CD4-positive, alpha-beta T cell treated with Interleukin-4 for 4 hours (primary cell): Measurements from ENCODE around the gene PTTG2.
"Not testable (repeated sequence)": the region's sequence is repeated elsewhere in the genome, so short reads cannot be mapped to it uniquely, and the experiment has no call there.

Source experiments
- DNase-seq: peaks from one replicate; pipeline ENCODE4 v3.0.0-alpha.2; 2020

PTTG2 gene

GRCh38 chr4:37960098-37960497 lies at the start of gene PTTG2:
Gene PTTG2, plus strand, starts transcription at chr4:37960398. Its CDS starts 37 bp downstream, at chr4:37960435.
- DNase-seq: no peak

- DNase-seq: no peak
Observed at GRCh38 chr4:37914539-37914938, 45.7 kb upstream of the PTTG2 start.

DNA sequence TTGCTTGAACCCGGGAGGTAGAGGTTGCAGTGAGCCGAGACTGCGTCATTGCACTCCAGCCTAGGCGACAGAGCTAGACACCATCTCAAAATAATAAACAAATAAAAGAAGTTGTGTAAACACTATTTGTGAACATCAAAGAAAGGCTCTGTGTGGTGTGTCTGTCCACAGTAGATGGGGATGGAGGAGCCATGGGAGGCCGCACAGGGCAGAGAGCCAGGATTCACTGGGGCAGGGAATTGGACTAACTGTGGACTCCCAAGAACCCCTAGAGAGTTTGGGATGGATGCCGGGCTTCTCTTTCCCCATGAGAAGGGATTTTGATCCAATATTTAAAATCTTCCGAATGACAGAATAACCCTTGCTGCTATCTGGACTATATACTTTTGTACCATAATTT lies 42.8 kb upstream of the PTTG2 start:
- no peak for DNase-seq

- DNase-seq: no peak
Observed at GRCh38 chr4:37918653-37919052, 41.5 kb upstream of the PTTG2 start.

- DNase-seq: no peak
Observed at GRCh38 chr4:37922328-37922727, 37.9 kb upstream of the PTTG2 start.

DNA sequence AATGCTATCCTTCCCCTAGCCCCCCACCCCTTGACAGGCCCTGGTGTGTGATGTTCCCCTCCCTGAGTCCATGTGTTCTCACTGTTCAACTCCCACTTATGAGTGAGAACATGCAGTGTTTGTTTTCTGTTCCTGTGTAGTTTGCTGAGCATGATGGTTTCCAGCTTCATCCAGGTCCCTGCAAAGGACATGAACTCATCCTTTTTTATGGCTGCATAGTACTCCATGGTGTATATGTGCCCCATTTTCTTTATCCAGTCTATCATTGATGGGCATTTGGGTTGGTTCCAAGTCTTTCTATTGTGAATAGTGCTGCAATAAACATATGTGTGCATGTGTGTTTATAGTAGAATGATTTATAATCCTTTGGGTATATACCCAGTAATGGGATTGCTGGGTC lies 37.1 kb upstream of the PTTG2 start:
- DNase-seq: not testable (repeated sequence)

GRCh38 chr4:37924946-37925345 lies 35.3 kb upstream of the PTTG2 start:
- no peak for DNase-seq

GRCh38 chr4:37927434-37927833 lies 32.8 kb upstream of the PTTG2 start:
- no peak for DNase-seq

GRCh38 chr4:37928426-37929416 lies 31.5 kb upstream of the PTTG2 start:
- peak; percentile 17 for DNase-seq

- DNase-seq: no peak
Observed at GRCh38 chr4:37934096-37934495, 26.1 kb upstream of the PTTG2 start.

DNA sequence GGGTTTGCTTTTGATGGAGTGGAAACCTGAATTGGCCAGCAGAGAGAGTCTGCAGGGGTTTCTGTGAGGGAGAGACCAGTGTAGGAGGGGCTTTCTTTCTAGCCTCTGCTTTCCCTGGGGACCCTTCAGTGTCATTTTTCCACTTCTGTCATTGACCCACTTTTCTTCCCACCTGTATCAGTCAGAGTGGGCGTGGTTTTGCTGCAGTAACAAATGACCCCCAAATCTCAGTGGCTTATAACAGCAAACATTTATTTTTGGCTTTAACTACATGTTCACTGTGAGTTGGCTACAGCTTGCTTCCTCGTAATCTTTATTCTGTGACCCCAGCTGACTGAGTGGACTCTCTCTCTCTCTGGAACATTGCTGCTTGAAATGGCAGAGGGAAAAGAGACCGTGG lies 25.6 kb upstream of the PTTG2 start:
- no peak for DNase-seq

DNA sequence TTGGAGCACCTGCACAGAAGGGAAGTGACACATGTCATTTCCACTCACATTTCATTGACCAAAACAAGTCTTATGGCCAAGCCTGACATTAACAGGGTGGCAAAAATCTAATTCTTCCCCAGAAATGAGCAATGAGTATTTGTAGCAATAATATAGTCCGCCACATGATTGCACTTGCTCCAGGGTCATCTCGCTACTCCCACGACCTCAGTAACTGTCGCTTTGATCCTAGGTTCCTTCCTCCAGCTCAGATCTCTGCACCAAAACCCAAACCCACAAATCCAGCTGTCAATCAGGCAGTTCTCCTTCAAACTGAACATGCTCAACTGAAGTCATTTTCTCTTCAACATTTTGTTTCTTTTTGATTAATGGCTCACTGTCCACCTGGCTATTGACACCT lies 25.2 kb upstream of the PTTG2 start:
- DNase-seq: no peak

DNA sequence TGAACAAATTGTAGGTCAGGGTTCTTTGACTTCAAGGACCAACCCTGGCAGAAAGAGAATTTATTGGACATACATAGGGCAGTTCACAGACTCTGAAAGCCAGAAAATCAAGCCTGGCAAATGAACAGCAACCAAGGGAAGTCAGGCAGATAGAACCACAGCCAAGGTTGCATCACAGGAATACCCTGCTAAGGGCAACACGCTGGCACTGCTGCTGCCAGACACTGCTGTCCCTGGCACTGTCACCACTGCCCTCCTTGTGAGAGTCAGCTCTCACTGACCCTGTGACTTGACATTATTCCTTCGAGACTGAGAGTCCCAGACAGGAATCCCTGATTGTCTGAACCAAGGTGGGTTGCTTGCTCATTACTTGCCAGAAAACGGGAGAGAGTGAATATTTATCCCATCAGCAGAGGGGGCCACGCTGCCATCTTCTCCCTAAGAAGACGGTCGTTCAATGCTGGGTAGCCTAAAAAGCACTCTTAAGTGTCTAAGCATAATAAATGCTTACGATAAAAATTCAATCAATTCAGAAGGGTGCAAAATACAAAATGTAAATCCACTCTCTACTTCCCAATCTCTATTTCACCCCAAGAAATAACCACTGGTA lies 23.2 kb upstream of the PTTG2 start:
- no peak for DNase-seq

DNA sequence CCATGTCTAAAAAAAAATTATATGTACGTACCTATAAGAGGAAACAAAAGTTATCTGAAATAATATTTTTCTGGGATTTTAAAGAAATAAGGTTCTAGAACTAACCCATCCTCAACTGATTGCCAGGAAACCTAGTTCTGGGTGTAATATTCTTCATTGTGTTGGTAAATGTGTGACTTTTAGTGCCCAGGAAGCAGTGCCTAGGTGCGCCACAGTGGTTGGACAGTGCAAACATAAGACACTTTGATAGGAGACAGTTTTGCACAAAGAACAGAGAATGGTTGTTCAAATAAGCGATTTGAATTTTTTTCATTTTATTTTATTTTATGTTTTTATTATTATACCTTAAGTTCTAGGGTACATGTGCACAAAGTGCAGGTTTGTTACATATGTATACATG lies 22.0 kb upstream of the PTTG2 start:
- DNase-seq: no peak

- DNase-seq: no peak
Observed at GRCh38 chr4:37946503-37947179, 13.6 kb upstream of the PTTG2 start.

DNA sequence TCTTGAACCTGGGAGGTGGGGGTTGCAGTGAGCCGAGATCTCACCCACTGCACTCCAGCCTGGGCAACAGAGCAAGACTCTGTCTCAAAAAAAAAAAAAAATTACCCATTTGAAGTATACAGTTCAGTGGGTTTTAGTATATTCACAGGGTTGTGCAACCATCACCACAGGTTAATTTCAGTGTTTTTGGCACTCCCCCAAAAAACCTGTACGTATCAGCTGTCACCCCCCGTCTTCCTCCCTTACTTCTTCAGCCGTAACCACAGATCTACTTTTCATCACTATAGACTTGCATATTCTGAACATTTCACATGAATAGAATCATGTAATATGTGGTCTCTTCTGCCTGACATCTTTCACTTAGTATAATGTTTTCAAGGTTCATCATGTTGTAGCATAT lies 11.7 kb upstream of the PTTG2 start:
- no peak for DNase-seq

DNA sequence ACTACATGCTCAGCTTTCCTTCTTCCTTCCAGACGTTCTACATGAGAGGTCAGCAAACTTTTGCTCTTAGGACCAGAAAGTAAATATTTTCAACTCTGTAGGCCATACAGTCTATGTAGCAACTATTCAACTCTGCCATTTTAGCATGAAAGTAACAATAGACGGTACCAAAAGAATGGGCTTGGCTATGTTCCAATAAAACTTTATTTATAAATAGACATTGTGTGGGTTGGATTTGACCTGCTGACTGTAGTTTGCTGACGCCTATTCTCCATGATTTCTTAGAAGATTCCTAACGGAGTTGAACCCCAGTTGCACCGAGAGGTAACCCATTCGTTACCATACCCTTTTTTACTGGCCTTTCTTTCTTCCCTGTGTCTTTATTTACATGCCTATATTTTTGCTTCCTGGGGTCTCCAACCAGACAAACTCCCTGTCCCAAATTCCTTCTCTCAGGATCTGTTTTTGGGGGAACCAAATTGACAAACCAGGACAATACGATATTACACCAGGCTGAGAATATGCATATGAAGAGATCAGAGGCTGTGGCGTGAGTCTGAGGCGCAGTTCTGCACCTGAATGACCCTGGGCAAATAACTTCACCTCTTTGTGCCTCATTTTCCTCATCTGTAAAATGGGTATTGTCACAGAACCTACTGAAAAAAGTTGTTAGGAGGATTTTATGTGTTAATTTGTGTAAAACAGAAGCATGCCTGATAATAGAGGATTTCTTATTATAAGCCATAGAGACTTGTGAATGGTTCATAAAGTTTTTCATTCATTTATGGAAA lies 10.4 kb upstream of the PTTG2 start:
- no peak for DNase-seq

- no peak for DNase-seq
Observed at GRCh38 chr4:37951461-37952352, 8.5 kb upstream of the PTTG2 start.

DNA sequence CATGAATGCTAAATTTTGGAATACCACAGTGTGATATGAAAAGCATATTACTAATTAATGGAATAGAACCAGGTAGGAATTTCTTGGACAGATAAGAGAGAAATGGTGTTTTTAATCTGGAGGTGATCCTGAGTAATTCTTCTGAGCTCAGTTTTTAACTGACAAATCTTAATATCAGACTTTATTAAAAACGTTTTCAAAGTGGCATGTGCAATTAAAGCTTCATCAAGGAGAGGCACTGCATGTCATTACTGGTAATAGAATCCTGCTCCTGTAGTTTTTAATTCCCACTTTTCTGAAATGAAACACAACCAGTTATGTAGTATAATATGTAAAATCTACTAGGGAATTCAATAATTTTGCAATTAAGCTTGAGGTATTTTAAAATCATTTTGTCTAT lies 7.0 kb upstream of the PTTG2 start:
- DNase-seq: no peak

- no peak for DNase-seq
Observed at GRCh38 chr4:37953620-37954293, 6.4 kb upstream of the PTTG2 start.

DNA sequence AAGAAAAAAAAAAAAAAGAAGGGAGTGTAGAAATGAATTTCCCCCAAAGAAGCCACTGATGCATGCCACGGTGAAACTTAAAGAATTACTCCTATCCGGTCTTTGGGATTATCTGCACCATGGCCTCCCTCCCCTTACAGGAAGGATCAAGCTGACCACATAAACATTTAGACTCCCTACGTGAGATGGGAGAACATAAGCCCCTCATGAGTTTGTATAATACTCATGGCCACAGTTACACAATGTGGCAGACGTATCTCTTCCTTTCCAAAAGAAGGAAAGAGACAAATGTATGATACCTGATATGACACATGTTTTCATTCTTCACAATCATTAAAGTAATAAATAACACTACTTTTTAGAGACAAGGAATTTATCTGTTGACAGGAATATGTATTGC lies 3.3 kb upstream of the PTTG2 start:
- DNase-seq: no peak
